Keratinocyte (primary cell): ENCODE measurements around the gene ZNF385A.

ENCODE experiments used
- EZH2 ChIP-seq: IDR thresholded peaks from one replicate; pipeline ENCODE4 v1.6.1; 2012; ENCODE audit warnings: inconsistent platforms, mild to moderate bottlenecking, low read length, moderate library complexity
- TF ChIP-seq, protein P1 (sequence below), 3 experiments: IDR thresholded peaks in 1 of 3; conservative IDR thresholded peaks in 1 of 3; optimal IDR thresholded peaks in 1 of 3; 2 replicates in 2 of 3; 3 replicates in 1 of 3; pipeline versions ENCODE3 to v1.5.1; 2011; ENCODE audit warnings: low read length in 3 of 3, mild to moderate bottlenecking in 3 of 3, moderate library complexity in 2 of 3, control low read depth in 1 of 3, inconsistent platforms in 1 of 3; ENCODE audit not compliant: insufficient read depth in 2 of 3; ENCODE audit errors: extremely low read depth in 1 of 3

DNA sequence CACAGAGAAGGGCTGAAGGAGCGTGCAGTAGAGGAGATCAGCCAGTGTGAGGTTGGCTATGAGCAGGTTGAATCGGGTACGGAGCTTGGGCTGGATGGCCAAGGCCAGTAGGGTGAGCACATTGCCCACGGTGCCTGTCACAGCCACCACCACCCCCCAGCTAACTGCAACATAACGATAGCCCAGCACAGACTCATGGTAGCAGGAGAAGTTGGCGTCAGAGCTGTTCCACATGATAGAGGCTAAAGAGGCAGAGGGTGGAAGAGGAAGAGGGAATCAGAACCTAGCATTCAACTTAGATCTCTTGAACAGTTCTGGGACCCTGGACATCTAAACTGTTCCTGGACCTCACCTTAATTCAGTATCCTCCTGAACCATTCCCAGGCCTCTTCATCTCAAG is 20.9 kb downstream of the ZNF385A start:
- no peak for TF ChIP-seq EZH2
- TF ChIP-seq, protein P1, sequence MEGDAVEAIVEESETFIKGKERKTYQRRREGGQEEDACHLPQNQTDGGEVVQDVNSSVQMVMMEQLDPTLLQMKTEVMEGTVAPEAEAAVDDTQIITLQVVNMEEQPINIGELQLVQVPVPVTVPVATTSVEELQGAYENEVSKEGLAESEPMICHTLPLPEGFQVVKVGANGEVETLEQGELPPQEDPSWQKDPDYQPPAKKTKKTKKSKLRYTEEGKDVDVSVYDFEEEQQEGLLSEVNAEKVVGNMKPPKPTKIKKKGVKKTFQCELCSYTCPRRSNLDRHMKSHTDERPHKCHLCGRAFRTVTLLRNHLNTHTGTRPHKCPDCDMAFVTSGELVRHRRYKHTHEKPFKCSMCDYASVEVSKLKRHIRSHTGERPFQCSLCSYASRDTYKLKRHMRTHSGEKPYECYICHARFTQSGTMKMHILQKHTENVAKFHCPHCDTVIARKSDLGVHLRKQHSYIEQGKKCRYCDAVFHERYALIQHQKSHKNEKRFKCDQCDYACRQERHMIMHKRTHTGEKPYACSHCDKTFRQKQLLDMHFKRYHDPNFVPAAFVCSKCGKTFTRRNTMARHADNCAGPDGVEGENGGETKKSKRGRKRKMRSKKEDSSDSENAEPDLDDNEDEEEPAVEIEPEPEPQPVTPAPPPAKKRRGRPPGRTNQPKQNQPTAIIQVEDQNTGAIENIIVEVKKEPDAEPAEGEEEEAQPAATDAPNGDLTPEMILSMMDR (optimal IDR thresholded peaks at IDR 0.05 in 1 of 3, IDR thresholded peaks at IDR 0.05 in 1 of 3, conservative IDR thresholded peaks at IDR 0.05 in 1 of 3; ENCODE audit: extremely low read depth in 1 of 3, insufficient read depth in 2 of 3, low read length in 3 of 3), result no peak
